ENCODE data around the gene CFAP68.
"Not testable (repeated sequence)": the region's sequence is repeated elsewhere in the genome, so short reads cannot be mapped to it uniquely, and the experiment has no call there.

CFAP68 gene

DNA sequence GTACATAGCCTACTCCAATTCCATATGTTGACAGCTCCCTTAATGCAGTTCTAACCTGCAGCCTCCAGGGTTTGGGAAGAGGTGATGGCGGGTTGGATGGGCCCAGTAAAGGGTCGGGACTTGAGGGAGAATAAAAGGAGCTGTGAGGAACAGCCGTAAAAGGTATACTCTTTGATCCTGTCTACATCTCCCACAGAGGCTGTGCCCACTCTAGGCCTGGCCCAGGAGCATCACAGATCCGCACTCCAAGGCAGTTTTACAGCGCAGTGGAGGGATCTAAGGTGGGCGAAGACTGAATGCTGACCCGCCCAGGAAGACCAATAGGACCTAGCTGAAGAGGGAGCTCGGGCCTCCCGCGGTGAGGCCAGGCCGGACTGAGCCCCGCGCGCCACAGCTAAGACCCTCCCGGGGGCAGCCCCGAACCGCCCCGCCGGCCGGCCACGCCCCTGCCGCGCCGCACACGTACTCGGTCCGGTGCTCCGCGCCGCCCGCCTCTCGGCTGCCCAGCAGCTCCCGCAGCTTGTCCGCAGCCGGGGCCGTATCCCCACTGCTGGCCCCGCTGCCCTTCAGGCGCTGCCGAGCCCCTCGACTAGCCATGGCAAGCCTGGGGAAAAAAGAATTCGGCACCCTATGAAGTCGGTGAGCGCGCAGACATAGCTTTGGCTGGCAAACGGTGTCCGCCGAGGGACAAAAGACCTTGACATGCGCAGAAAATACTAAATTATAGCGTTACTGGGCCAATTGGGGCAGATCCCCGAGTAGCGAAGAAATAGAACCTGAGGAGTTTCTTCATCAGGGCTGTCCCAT is 8.3 kb upstream of the CFAP68 start, which contains the start of gene ALG9:
Gene ALG9 (minus strand): TSS at position 696 of the 807 bp plus-strand sequence. CDS start 99 bp downstream, at position 597.
- DNase-seq, result peak; percentile 81

DNA sequence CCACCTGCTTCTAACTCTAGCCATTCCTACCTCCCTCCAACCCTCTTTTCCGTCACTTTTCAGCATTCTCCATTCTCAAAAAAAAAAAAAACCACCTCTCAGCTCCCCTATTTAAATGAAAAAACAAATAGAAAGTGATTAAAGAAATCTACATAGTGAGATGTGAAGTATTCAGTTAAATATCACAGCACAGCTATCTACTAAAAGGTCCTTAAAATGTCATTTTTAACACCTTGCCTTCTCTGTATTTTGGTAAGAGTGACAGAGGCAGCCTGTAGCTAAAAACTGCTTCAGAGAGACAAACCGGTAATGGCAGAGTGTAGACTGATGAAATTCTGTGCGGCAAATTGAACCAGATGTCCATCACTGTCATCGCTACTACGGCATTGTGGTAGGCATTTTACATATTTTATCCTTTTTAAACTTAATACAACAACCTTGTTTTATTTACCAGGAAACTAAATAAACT is 7.6 kb upstream of the CFAP68 start:
- no peak for DNase-seq

DNA sequence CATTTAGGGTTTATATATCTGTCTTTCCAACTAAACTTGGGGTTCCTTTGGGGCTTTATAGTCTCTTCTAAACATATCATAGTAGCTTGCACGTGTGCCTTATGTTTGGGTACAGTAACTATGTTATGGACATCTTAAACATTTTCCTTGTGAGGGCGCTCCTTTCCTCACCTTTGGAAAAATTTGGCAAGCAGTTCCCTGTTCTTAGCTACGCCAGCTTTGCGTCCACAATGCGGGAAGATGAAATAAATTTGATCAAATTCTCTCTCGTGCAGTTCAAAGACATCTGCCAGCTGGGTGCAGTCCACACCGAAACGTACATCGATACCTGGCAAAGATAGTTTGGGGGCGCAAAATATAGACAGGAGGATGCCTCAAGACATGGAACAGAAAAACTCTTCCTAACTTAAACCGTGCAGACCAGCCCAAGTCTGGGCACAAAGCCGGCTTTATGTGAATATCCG is 924 bp upstream of the CFAP68 start:
- DNase-seq, result no peak

DNA sequence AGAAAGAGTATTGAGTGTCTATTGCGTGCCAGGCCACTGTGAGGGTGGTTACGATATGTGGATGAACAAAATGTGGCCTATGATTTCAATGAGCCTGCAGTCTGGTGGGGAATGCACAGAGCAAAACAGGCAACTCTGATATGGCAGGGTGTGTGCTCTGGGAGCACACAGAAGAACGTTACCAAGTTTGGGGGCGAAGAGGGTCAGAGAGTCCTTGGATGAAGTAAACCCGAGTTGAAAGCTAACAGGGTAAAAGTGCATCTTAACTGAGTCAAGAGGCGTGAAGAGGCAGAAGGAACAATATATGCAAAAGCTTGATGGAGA is 258 bp downstream of the CFAP68 start:
- no peak for DNase-seq

DNA sequence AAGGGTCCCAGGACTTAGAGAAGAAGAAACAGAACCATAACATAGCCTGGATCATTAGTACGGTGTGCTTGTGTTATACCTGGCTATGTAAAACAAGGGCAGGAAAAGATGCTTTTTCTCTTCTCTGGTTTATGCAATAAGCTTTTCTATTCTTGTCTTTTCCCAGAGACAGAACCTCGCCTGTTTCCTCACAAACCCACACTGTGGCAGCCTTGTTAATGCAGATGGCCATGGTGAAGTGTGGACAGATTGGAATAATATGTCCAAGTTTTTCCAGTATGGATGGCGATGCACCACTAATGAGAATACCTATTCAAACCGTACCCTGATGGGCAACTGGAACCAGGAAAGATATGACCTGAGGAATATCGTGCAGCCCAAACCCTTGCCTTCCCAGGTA is 2.9 kb downstream of the CFAP68 start:
- no peak for DNase-seq

DNA sequence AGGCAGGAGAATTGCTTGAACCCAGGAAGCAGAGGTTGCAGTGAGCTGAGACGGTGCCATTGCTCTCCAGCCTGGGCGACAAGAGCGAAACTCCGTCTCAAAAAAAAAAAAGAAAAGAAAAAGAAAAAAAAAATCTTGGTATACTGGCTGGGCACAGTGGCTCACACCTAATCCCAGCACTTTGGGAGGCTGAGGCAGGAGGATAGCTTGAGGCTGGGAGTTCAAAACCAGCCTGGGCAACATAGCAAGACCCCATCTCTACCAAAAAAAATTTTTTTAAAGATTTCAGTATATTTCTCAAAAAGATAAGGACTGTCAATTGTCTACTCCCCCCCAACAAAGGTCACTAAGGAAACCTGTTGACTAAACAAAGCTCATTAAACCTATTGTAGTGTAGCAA is 5.7 kb downstream of the CFAP68 start:
- not testable (repeated sequence) for DNase-seq

DNA sequence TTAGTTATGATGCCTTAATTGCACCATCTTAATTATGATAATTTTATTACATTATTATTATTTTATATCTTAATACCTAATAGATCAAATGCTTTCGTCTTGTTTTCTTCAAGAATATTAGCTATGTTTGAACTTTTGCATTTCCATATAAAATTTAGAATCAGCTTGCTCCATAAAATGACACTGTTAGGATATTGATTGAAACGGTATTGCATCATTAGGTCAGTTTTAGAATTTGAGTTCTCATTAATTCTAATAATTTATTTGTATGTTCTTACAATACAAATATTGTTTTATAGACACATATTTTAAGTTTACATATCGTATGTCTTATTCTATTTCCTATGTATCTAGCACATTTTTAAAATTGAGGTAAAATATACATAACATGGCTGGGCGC is 6.7 kb downstream of the CFAP68 start:
- no peak for DNase-seq

DNA sequence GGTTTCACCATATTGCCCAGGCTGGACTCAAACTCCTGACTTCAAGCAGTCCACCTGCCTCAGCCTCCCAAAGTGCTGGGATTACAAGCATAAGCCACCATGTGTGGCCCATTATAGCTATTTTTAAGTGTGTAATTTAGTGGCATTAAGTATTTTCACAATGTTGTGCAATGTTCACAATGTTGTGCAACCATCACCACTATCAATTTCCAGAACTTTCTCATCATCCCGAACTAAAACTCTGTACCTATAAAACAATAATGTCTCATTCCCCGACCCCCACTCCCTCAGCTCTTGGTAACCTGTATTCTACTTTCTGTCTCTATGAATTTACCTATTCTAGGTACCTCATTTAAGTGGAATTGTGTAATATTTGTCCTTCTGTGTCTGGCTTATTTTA is 7.5 kb downstream of the CFAP68 start:
- no peak for DNase-seq

DNA sequence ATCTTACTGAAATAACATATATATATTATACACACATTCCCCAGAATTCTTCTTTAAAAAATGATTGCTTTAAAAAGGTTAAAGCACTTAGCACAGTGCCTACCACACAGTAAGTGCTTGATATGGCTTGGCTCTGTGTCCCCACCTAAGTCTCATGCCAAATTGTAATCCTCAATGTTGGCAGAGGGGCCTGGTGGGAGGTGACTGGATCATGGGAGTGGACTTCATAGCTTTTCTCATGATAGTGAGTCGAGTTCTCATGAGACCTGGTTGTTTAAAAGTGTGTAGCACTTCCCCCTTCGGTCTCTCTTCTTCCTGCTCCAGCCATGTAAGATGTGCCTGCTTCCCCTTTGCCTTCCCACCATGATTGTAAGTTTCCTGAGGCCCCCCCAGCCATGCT is 26.1 kb downstream of the CFAP68 start:
- peak; percentile 12 for DNase-seq

DNA sequence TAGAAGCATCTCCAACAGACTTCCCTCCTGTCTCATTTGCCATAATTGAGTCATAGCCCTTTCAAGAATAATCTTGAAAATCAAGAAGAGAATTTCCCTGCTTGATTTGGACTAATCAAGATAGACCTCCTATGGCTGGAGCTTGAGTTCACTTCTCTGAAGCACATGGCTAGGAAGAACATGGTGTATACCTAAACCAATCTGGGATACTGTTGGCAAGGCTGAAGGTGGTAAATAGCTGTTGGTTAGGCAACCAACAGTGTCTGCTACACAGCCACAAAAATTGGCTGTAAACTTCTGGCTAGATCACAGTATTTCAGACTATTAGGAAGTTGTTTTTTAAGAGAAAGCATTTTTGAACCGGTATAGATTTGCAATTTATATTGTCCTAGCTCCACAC is 27.3 kb downstream of the CFAP68 start:
- DNase-seq, result no peak

DNA sequence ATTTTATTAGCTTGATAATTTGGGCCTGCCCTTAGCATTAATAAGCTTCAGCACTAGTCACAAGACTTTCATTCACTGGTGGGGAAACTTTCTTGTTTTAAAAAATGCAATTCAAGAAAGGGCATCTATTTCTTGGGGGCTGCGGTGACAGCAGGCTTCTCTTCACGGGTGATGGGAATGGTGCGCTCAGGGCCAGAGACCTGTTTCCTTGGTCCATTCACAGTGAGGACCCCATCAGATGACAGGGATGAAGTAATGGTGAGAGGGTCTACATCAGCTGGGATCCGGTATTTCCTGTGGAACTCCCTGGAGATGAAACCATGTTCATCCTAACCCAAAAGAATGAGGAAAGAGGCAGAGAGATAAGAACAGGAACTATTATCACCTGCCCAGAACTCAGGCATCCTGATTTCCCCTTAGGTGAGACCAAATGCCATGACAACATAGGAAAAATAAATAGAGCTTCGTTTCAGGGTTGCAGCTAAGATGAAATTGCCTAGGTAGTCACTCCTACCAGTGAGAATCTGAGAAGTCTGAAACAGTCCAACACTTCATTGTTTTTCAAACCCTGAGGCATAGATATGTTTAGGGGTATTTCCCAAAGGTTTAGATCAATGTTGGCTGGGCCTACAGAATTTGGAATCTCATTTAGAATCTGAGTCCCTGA is 29.4 kb downstream of the CFAP68 start:
- DNase-seq, result no peak

DNA sequence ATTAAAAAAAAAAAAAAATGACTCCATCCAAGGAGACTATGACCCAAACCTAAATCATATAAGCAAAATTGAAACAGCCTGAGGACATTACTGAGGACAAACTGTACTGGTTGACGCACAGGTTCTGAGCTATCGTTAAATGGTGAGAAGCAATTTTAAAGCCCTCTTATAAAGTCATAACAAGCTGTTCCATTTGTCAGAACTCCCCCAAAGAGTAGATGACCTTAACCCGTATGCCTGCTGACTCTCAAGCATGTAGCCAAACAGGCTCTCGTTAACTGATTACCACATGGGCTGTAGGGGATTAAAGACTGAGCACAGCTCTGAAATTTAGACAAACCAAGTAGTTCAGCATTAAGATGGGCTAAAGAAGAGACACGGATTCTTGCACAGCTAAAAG is 30.0 kb downstream of the CFAP68 start:
- no peak for DNase-seq

DNA sequence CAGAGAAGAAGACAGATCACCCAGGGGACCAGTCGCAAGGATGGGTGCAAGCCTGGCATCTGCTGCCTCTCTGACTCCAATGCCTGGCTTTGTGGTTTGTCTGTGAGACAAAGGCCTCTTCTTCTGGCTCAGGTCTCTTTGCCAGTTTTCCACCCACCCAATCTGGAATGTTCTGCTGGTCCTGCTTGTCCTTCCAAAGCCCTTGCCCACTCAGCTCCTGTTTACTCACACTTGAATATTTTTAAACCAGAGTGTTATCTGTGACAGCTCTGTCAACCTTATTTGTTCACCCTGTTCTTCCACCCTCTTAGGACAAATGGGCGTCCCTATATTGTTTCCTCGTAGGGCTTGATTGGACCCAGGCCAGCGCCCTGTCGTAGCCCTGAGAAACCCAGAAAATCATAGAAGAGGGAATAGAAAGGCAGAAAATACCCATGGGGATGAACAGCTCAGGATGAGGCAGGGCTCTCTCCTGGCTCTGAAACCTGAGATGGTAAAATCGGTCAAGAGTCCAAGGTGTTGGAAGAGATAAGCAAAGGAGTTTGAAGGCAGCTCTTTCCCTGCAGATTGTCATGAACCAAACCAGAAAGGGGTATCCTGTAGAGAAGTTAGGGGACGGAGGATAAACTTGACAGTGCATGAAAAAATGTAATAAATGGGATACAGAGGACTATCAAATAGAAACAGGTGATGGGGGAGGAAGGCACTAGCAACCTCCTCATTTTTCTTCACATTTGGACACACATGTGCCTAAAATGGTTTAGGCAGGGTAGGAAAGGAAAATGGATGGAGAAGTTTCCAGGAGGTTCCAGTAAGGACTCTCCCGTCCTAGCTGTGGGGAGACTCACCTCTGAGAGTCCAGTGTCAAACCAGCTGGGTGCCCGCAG is 31.6 kb downstream of the CFAP68 start:
- DNase-seq, result no peak

DNA sequence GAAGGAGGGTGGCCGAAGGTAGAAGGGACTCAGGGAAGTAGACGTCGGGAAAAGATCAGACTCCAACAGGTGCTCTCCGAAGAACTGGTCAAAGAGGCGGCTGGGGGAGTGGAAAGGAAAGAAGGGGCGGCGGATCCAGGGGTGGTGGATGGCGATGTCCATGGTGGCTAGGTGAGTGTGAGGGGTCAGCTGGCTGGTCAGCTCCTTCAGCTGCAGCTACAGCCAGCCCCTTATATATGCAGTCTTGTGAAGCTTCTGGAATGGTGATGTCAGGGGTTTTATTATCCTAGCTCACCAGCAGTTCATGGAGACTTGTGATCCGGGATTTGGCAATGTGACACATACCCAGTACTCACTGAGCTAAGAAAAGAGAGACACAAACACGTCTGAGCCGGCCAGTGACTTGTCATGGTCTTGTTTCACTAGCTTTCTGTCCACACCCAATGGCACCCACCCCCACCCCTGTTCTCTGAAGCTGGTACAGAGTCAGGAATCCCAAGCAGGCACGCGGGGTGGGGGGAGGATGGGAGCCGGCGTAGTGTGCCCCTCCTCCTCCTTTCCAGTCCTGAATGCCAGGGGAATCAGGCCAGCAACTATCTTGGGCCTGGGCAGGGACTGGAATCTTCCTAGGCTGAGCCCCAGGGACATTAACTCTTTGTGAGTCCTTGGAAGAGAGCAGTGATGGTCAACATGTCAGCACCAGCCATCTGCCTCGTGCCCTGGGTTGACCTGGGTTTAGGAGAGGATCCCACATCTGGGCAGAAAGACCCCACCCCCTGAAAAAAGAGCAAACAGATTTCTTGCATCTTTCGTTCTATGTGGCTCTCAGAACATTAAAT is 32.4 kb downstream of the CFAP68 start, which contains the start of gene CRYAB:
Gene CRYAB (minus strand): TSS at position 208 of the 839 bp plus-strand sequence. CDS start 46 bp downstream, at position 162.
- DNase-seq, result no peak

DNA sequence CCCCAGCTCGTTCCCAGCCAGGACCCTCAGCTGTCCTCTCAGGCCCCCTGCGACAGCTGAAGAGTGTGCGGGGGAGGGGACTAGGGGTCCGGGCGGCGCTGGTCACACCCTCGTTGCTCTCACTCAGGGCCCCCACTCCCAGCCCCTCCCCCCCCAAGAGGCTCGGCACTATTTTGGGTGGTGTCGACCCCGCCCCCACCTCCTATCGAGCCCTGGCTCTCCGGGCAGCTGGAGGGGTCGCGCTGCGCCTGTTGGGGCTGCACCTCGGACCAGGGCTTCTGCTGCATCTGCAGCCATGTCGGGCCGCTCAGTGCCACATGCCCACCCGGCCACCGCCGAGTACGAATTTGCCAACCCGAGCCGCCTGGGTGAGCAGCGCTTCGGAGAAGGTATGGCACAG is 33.2 kb downstream of the CFAP68 start, which contains the start of gene HSPB2:
Gene HSPB2 (plus strand): TSS at position 200 of the 400 bp plus-strand sequence. CDS start 96 bp downstream, at position 296.
- no peak for DNase-seq

DNA sequence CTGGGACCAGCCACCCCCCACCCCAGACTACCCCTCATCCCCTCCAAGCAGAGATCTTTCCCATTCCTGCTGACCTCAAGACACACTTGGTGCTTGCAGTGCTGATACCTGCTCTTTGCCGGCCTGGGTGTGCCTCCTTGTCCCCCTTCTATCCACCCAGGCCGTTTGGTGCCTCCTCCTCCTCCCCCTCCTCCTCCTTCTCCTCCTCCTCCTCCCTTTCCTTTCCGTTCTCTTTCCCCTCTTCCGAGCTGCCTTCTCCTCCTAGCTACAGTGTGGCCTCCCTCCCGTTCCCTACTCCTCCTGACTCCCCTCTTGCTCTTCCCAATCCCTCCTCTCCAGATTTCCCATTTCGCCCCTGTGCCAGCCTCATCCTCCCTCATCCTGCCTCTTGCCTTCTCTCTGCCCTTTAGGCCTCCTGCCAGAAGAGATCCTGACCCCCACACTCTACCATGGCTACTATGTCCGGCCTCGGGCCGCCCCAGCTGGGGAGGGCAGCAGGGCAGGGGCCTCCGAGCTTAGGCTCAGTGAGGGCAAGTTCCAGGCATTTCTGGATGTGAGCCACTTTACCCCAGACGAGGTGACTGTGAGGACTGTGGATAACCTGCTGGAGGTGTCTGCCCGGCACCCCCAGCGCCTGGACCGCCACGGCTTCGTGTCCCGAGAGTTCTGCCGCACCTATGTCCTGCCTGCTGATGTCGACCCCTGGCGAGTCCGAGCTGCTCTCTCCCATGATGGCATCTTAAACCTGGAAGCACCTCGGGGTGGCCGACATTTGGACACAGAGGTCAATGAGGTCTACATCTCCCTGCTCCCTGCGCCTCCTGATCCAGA is 33.9 kb downstream of the CFAP68 start:
- no peak for DNase-seq

DNA sequence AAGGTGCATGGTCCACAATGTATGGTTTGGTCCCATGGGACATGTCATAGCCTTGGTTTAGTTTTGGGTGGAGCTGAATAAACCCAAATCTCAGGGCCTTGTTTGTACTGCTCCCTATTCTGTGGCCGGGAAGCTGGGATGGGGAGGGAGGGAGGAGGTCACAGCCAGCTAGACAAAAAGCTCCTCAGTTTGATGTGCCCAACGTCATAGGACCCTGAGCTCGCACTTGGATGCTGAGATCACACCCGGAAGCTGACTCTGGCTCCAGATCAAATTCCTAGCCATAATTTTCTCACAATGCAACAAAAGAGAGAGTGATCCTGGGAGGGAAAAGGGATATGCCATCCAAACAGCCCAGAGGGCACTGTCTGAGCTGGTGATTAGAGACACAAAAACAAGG is 34.7 kb downstream of the CFAP68 start:
- DNase-seq, result no peak

DNA sequence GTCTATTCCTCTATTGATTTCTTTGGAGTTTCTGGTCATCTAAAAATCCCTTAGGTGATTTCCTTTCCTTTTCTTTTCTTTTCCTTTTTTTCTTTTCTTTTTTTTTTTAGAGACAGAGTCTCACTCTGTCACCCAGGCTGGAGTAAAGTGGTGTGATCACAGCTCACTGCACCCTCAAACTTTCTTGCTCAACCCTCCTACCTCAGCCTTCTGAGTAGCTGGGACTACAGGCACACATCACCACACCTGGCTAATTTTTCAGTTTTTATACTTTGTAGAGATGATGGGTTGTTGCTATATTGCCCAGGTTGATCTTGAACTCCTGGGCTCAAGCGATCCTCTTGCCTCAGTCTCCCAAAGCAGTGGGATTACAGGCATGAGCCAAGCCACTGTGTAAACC is 37.4 kb downstream of the CFAP68 start:
- DNase-seq, result no peak

DNA sequence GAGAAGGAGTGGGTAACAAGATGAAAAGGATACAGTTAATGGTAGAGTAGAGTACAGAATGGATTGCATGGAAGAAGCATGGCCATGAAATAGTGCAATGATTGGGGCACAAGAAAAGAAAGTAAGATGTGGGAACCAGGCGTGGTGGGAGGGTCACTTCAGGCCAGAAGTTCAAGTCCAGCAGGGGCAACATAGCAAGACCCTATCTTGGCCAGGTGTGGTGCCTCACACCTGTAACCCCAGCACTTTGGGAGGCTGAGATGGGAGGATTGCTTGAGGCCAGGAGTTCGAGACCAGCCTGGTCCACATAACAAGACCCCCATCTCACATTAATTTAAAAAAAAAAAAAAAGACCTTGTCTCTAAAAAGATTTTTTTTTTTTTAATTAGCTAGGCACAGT is 38.0 kb downstream of the CFAP68 start:
- DNase-seq, result no peak

DNA sequence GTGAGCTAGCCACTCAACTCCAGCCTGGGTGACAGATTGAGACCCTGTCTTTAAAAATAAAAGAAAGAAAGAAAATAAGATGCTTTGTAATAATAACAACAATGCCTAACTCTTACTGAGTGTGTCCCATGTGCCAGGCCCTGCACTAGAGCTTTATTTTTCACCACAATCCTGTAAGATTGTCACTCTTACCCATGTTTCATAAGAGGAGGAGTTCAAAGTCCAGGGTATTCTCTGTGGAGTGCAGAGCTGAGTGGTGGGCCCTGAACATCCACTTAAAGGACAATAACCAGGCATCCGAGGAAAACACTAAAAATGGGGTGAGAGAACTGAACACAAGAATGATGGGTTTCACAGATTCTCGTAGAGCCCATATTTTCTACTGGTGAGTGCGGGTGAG is 38.4 kb downstream of the CFAP68 start:
- no peak for DNase-seq

Measured in suppressor macrophage treated with lipopolysaccharide for 4 hours (primary cell).